Stimulated activated CD8-positive, alpha-beta memory T cell treated with anti-CD3 and anti-CD28 coated beads, Interleukin-7, amount 100 ng/mL, for 1 hour (primary cell): ENCODE data around the gene APOBEC3H.

Source experiments
- DNase-seq, 2 donors: peaks; one replicate each; pipeline ENCODE4 v3.0.0-alpha.2; 2020; ENCODE audit warnings: low read depth in 2 of 2

Gene APOBEC3H

GRCh38 chr22:39135092-39135896, 38.2 kb downstream of the APOBEC3H start:
- DNase-seq: no peak

DNA sequence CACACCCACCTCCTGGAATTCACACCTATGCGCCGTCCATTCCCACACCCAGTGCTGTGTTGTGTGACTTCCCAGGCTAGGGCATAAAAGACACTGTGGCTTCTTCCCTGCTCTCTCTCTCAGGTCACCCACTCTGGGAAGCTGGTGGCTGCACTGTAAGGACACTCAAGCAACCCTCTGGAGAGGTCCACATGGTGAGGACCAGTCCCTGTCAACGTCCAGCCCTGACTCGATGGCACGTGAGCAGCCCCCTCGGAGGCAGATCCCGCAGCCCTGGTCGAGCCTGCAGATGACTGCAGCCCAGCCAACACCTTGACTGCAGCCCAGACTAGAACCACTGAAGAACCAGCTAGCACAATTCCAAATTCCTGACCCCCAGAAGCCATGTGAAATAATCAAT, 39.3 kb downstream of the APOBEC3H start:
- DNase-seq: no peak

DNA sequence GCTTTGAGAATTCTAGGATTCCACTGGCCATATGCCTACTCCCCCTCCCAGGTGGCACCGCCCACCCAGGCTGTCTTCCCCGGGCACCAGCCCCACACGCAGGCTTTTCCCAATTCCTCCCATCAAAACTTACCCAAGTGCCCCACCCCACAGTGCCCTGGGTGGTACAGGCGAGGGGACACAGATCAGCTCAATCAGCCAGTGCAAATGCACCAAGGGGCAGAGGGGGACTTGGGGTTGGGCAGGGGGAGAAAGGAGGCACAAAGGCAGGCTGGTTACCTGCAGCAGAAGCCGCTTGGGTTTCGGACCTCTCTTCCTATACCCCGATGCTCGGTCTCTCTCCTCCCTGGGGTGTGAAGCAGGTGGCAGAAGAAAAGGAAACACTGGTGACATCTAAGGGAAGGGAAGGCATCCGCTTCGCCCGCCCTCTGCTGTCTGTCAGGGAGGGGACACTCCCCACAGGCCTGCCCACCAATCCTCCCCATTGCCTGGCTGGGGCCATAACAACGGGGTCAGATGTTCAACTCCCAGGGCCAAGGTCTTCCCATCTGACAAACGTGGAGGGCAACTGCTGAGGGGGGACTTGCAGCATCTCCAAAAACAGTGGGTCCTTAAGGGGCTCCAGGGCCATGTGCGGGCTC, 41.4 kb downstream of the APOBEC3H start:
- DNase-seq: no peak

DNA sequence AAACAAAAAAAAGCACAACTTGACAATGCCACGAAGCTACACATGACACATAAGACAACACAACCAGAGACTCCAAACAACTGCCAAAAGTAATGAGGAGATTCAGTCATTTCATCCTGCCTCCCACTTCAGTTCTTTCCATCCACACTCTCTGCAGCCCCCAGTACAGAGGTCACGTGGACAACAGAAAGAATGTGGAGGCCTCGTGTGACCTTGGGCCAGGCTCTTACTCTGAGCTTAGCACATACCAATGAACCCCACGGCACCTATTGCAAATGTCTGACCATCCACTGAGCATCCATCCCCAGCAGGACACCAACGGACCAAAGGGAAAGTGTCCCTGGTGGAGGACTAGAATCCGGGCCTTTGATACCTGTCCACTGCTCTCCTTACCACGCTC, 42.9 kb downstream of the APOBEC3H start:
- no peak for DNase-seq

- no peak for DNase-seq
These were observed 45.1 kb downstream of the APOBEC3H start for GRCh38 chr22:39142088-39142680.

- no peak for DNase-seq
These were observed 47.2 kb downstream of the APOBEC3H start for GRCh38 chr22:39144101-39144767.

- no peak for DNase-seq
These were observed 49.4 kb downstream of the APOBEC3H start for GRCh38 chr22:39146256-39147101.

DNA sequence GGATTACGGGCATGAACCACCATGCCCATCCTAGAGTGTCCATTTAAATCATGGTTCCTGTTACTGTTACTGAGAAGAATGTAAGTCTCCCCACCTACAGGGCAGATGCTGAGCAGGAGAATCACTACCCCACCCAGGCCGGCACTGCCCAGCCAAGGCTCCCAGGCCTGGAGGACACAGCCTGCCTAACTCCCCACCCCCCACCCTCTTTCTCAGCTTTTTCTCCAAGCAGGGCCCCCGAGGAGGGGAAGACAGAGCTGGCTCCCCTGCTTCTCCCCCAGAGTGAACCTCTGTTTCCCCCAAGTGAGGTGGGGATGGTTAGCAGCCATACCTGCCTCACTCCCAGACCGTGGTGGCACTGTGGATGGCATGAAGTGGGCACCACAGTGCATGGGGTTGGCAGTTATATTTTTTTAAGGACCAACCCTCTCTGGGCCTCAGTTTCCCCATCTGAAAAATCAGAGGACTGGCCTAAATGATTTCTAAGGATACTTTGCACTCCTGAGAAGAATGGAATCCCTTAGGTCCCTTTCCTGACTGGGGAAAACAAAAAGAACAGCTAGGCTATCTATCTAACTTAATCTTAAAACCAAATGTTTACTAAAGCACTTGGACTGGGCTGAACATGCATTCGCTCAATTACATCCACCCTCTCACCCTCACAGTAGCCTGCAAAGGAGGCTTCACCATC, 50.4 kb downstream of the APOBEC3H start:
- DNase-seq: no peak

DNA sequence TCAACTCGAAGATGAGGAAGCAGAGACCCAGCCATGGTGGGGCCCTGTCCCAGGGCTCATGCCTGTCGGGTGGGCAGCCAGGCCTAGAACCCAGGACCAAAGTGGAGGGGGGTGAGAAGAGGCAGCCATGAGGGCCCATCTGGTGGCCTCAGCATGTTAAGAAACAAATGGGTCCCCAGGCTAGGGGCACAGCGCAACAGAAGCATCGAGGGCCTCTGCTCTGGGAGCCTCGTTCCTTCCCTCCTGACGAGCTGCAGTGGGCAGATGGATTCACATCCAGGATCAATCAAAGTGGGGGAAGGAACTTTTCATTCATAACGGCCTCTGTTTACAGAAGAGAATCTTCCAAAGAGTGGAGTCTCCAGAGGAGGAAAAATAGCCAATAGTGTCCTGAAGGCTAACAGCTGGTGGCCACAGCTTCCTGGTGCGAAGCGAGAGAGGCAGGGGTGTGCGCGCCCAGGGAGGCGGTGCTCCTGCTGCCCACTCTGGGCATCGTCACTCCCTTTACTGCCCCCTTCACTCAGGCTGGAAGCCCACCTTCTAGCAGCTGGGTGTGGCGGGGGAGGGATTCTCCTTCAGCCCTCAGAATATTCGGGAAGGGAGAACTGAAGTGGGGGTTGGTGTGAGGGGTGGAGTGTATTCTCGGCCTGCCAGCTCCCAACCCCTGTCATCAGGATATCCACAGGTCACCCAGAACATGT, 51.1 kb downstream of the APOBEC3H start:
- DNase-seq: no peak

DNA sequence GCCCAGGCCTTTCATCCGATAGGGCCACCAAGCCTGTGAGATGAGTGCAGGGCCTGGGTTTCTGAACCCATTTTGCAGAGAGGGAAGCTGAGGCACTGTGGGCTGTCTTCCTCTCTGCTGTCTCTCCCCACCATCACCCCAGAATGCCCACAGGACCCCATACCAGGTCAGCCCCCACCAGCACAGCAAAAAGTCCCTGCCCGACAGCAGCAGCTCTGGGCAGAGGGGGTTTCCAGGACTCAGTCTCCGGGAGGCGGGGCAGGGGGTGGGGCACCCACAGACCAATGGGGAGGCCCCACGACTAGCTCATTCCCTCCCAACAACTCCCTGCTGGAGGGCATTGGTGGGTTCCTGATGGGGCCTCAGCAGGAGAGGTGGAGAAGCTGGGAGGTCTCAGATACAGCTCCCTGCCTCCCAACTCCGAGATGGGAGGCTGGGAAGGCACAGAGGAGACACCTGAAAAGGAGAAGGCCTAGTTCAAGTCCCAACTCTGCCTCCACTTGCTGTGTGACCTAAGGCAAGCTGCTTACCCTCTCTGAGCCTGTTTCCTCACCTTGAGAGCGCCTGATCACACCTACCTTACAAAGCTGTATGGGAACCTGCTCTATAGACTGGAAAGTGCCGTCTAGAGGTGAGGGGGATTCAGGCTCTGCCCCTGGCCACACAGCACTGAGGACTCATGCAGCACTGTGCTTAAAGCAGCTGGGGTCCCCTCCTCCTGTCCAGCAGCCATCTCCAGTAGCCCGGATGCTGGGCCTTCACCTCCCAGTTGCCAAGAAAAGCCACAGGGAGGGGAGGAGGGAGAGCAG, 51.9 kb downstream of the APOBEC3H start:
- DNase-seq: peak in 1 of 2 donors; percentile 55

DNA sequence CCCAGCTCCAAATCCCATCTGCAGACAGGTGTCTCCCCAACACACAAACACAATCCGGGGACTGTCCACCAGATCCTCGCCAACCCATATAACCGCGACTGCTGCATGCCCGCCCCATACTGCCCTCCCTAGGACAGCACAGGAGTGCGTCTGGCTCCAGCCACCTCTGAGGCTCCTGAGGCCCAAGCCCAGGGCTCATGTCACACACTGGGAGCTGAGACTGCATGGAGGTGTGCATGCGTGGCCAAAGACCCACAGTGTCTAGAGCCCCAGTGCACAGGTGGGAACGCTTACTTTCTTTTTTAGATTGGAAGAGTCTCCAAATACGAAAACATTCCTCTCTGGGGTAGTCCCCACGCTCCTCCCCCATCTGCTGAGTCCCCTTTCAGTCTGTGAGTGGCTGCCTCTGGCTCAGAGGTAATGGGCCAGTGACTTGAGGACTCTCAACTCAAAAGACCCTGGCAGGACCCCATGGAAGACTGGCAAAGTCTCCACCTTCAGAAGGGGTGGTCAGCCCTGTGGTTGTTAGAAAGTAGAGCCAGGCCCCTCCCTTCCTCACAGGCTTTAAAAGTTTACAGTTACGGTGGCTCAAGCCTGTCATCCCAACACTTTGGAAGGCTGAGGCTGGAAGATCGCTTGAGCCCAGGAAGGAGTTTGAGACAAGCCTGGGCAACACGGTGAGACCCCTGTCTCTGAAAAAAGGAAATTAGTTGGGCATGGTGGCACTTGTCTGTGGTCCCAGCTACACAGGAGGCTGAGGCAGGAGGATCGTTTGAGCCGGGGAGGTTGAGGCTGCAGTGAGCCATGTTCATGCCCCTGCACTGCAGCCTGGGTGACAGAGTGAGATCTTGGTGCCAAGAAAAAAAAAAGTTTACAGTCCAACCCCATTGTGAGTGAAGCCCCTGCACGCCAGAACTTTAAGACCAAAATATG, 53.1 kb downstream of the APOBEC3H start:
- no peak for DNase-seq

DNA sequence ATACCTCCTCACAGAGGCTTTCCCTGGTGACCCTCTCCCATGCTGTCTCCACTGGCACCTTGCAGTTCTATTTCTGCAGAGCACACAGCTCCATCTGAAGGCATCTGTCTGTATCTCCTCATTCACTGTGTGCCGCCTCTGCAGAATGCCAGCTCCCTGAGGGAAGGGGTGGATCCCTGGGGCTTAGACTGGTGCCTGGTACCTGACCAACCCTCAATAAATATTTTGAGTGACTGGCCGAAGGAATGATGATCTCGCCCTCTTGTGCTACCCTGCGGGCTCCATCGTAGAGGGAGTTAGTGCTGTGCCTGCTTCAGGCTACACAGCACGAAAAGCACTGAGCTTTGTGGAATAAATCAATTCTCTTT, 53.8 kb downstream of the APOBEC3H start:
- DNase-seq: no peak

DNA sequence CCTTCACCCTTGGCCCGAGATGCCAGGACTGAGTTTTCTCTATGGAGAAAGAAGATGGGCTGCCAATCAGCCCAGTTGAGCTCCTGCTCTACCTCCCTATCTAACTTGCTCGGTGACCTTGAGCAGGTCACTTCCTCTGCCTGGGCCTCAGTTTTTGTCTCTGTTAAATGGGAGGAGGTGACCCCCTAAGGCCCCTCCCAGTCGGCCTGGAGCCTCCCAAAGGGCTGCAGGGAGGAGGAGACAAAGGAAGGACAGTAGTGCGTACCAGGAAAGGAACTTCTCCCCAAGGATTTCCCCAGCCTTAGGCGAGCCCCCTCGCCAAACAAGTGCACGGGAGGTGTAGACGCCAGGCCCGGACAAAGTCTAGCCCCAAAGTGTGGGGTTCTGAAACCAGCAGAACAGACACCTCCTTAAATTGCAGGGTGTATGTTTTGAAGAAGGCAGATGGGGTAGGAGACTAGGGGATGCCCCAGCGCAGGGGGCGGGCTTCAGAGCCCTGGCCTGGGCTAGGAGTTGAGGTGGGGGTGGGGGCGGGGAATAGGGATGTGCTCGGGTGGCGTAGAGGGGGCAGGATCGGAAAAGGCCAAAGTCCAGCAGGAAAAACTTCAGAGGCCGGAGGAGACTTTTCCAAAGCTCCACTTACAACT, 54.4 kb downstream of the APOBEC3H start:
- DNase-seq: no peak

DNA sequence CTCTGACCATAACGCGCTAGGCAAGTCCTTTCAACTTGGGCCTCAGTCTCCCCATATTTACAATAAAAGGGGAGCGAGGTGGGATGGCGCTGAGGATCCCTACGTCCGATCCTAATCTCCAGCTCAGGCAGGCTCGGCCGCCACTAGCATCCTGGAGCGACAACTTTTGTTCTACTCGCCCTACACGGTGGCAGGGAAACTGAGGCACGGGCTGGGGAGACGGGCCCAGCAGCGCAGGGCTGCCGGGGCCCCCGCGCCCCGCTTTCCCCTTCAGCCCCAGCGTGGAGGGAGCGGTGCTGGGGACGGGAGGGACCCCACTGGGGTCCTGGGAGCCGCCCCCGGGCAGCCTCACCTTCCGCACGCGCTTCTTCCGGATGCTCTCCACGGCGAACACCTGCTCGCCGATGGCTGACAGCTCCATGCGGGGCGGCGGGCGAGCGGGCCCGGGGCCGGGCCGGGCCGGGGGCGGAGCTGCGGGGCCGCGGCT, 55.0 kb downstream of the APOBEC3H start:
- no peak for DNase-seq

DNA sequence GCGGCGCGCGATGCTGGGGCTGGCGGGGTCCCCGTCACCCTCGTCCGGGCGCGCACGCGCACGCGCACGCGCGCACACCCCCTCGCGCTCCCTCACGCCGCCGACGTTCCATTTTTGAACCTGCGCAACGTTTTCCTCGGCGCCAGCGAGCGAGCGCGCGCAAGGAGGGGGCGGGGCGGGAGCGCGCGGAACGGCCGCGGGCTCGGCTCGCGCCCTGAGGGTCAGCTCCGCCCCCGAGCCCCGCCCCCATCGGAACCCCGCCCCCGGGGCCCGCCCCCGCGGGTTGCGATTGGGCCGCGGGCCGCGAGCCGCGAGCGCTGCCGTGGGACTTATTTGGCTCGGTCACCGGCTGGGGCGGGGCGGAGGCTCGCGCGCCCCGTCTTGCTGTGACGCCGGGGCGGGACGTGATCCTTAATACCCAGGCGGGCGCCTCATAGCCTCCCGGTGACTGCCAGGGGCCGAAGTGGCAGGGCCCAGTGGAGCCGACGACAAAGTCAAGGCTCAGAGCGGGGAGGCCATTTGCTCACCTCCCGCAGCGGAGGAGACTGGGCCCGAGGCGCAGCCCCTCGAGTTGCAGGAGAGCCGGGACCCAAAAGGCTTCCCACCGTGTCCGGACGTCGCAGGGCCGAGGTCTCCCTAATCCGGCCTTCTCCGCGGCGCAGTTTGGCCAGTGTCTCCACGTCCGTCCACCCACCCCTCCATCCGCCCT, 55.6 kb downstream of the APOBEC3H start, which contains the start of gene CBX7:
CBX7 (minus strand) TSS at position 170 of the 709 bp plus-strand sequence. CDS start 236 bp downstream, outside the sequence.
- DNase-seq: peak; percentile 74 to 97

- DNase-seq: no peak
These were observed 56.2 kb downstream of the APOBEC3H start for GRCh38 chr22:39153220-39153717.
